ENCODE data around the gene CHMP5.

CHMP5 gene

GRCh38 chr9:33249983-33250382 lies 14.9 kb upstream of the CHMP5 start:
- Histone ChIP-seq H3K4ac (ENCODE audit: low read depth in 1 of 2, low read length in 2 of 2) (no peak overlapping the region), H4K91ac (ENCODE audit: low read length) (no peak overlapping the region), H3K18ac (ENCODE audit: low read depth in 1 of 2, low read length in 2 of 2) (no peak overlapping the region), H3K79me1 (replicated peaks; ENCODE audit: low read length, poor library complexity, severe bottlenecking) (peaks cover 3% of the 10 kb centered on the region), H3K4me2 (ENCODE audit: low read length, poor library complexity, severe bottlenecking) (no peak overlapping the region), H2AFZ (ENCODE audit: low read depth, low read length) (no peak overlapping the region), H3K23ac (ENCODE audit: low read length in 2 of 2) (no peak overlapping the region), H3K9me3 (ENCODE audit: control insufficient read depth, low read length) (no peaks in the 10 kb centered on the region), H4K8ac (ENCODE audit: low read length) (no peak overlapping the region), H3K36me3 (ENCODE audit: control insufficient read depth in 1 of 2, insufficient read depth in 2 of 2, low read depth in 1 of 2, low read length in 2 of 2) (peaks cover 23 to 37% of the 10 kb centered on the region in 2 experiments), H2BK120ac (ENCODE audit: low read depth, low read length) (no peak overlapping the region), H3K4me1 (ENCODE audit: control insufficient read depth, insufficient read depth, low read depth, low read length) (peaks cover 6% of the 10 kb centered on the region), H3K27ac (ENCODE audit: low read length, poor library complexity, severe bottlenecking) (no peak overlapping the region), H2AK5ac (ENCODE audit: low read length, severe bottlenecking) (no peak overlapping the region), H2BK15ac (ENCODE audit: low read depth, poor library complexity, severe bottlenecking) (no peak overlapping the region), H3K9ac (ENCODE audit: low read length) (peak overlapping the region; percentile 78), H2BK5ac (ENCODE audit: low read depth, low read length, poor library complexity, severe bottlenecking) (no peak overlapping the region), H3K14ac (ENCODE audit: low read length in 2 of 2) (no peak overlapping the region), H3K4me3 (ENCODE audit: insufficient read depth in 1 of 2, low read depth in 1 of 2, low read length in 2 of 2) (no peak overlapping the region), H3K27me3 (ENCODE audit: control insufficient read depth in 1 of 2, insufficient read depth in 1 of 2, low read length in 2 of 2) (no peaks in the 10 kb centered on the region), H2BK12ac (ENCODE audit: low read length in 2 of 2) (no peak overlapping the region)
- no peak for DNase-seq
- 94% methylated on average over 2 of the region's 2 CpGs for WGBS

- Histone ChIP-seq H3K9ac (ENCODE audit: low read length) (peak overlapping the region; percentile 78), H2BK12ac (ENCODE audit: low read length in 2 of 2) (peak overlapping the region in 1 of 2 experiments; percentile 39)
- WGBS, result no CpG with 5 or more reads among the region's 1 CpG
These were observed 14.3 kb upstream of the CHMP5 start for GRCh38 chr9:33250458-33250995.

DNA sequence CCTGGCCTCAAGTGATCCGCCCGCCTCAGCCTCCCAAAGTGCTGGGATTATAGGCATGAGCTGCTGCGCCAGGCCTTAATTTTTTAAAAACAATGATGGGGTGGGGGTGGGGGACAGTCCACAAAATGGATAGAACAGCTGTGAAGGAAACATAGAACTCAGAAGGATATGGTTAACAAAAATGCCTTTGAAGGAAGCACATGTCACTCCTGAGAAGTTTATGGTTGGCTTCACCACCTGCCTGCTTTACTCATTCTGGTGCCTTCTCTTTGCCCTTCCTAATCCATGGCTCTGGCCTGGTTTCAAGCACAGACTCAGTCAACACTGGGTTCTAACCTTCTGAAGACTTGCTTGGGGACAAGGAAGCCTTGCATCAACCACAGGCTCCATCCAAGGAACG lies 10.6 kb upstream of the CHMP5 start:
- Histone ChIP-seq H2AFZ (ENCODE audit: low read depth, low read length) (no peak overlapping the region), H2AK5ac (ENCODE audit: low read length, severe bottlenecking) (no peak overlapping the region), H3K27ac (ENCODE audit: low read length, poor library complexity, severe bottlenecking) (no peak overlapping the region), H3K4me2 (ENCODE audit: low read length, poor library complexity, severe bottlenecking) (no peak overlapping the region), H2BK120ac (ENCODE audit: low read depth, low read length) (no peak overlapping the region), H3K4me1 (ENCODE audit: control insufficient read depth, insufficient read depth, low read depth, low read length) (peaks cover 8% of the 10 kb centered on the region), H3K18ac (ENCODE audit: low read depth in 1 of 2, low read length in 2 of 2) (no peak overlapping the region), H4K91ac (ENCODE audit: low read length) (no peak overlapping the region), H3K27me3 (ENCODE audit: control insufficient read depth in 1 of 2, insufficient read depth in 1 of 2, low read length in 2 of 2) (no peaks in the 10 kb centered on the region), H3K79me1 (replicated peaks; ENCODE audit: low read length, poor library complexity, severe bottlenecking) (peaks cover 6% of the 10 kb centered on the region), H3K9ac (ENCODE audit: low read length) (no peak overlapping the region), H2BK5ac (ENCODE audit: low read depth, low read length, poor library complexity, severe bottlenecking) (no peak overlapping the region), H3K9me3 (ENCODE audit: control insufficient read depth, low read length) (no peaks in the 10 kb centered on the region), H3K14ac (ENCODE audit: low read length in 2 of 2) (no peak overlapping the region), H2BK15ac (ENCODE audit: low read depth, poor library complexity, severe bottlenecking) (no peak overlapping the region), H3K23ac (ENCODE audit: low read length in 2 of 2) (no peak overlapping the region), H3K4me3 (ENCODE audit: insufficient read depth in 1 of 2, low read depth in 1 of 2, low read length in 2 of 2) (no peak overlapping the region), H2BK12ac (ENCODE audit: low read length in 2 of 2) (no peak overlapping the region), H3K4ac (ENCODE audit: low read depth in 1 of 2, low read length in 2 of 2) (no peak overlapping the region), H3K36me3 (ENCODE audit: control insufficient read depth in 1 of 2, insufficient read depth in 2 of 2, low read depth in 1 of 2, low read length in 2 of 2) (peaks cover 25 to 70% of the 10 kb centered on the region in 2 experiments), H4K8ac (ENCODE audit: low read length) (no peak overlapping the region)
- WGBS, result over 99% methylated on average over 4 of the region's 4 CpGs
- DNase-seq, result no peak

More at GRCh38 chr9:33250458-33250995, 14.3 kb upstream of the CHMP5 start:
- Histone ChIP-seq H3K18ac (ENCODE audit: low read depth in 1 of 2, low read length in 2 of 2) (no peak overlapping the region), H3K4me2 (ENCODE audit: low read length, poor library complexity, severe bottlenecking) (no peak overlapping the region), H3K36me3 (ENCODE audit: control insufficient read depth in 1 of 2, insufficient read depth in 2 of 2, low read depth in 1 of 2, low read length in 2 of 2) (peaks cover 28 to 43% of the 10 kb centered on the region in 2 experiments), H3K27me3 (ENCODE audit: control insufficient read depth in 1 of 2, insufficient read depth in 1 of 2, low read length in 2 of 2) (no peaks in the 10 kb centered on the region), H2BK15ac (ENCODE audit: low read depth, poor library complexity, severe bottlenecking) (no peak overlapping the region), H3K4me3 (ENCODE audit: insufficient read depth in 1 of 2, low read depth in 1 of 2, low read length in 2 of 2) (no peak overlapping the region), H3K4ac (ENCODE audit: low read depth in 1 of 2, low read length in 2 of 2) (no peak overlapping the region), H2BK120ac (ENCODE audit: low read depth, low read length) (no peak overlapping the region), H3K79me1 (replicated peaks; ENCODE audit: low read length, poor library complexity, severe bottlenecking) (peaks cover 3% of the 10 kb centered on the region), H2AFZ (ENCODE audit: low read depth, low read length) (no peak overlapping the region), H4K8ac (ENCODE audit: low read length) (no peak overlapping the region), H2AK5ac (ENCODE audit: low read length, severe bottlenecking) (no peak overlapping the region), H3K27ac (ENCODE audit: low read length, poor library complexity, severe bottlenecking) (no peak overlapping the region), H2BK5ac (ENCODE audit: low read depth, low read length, poor library complexity, severe bottlenecking) (no peak overlapping the region), H4K91ac (ENCODE audit: low read length) (no peak overlapping the region), H3K9me3 (ENCODE audit: control insufficient read depth, low read length) (no peaks in the 10 kb centered on the region), H3K4me1 (ENCODE audit: control insufficient read depth, insufficient read depth, low read depth, low read length) (peaks cover 3% of the 10 kb centered on the region), H3K23ac (ENCODE audit: low read length in 2 of 2) (no peak overlapping the region), H3K14ac (ENCODE audit: low read length in 2 of 2) (no peak overlapping the region)
- peak; percentile 60 for DNase-seq

DNA sequence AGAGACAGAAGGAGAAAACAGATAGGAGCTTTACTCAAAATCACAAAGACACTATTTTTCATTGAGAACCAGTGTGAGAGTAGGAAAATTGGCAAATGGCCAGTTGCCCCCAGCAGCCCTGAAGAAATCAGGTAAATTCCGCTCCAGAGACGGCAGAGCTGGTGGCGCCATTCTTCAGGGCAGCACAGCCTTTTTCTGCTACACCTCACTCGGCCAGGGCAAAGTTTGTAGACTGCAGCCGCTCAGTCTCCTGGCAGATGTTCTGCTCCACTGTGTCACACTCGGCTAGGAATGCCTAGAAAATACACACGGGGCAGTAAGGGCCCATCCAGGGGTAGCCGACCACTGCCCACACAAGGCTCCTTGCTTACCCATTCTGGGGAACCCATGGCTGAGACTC lies 9.8 kb upstream of the CHMP5 start:
- no peak overlapping the region for H3K4me2 ChIP-seq (ENCODE audit: low read length, poor library complexity, severe bottlenecking)
- H3K18ac ChIP-seq (ENCODE audit: low read depth in 1 of 2, low read length in 2 of 2), result no peak overlapping the region
- no peak overlapping the region for H2BK12ac ChIP-seq (ENCODE audit: low read length in 2 of 2)
- no peak overlapping the region for H3K4ac ChIP-seq (ENCODE audit: low read depth in 1 of 2, low read length in 2 of 2)
- H3K4me3 ChIP-seq (ENCODE audit: insufficient read depth in 1 of 2, low read depth in 1 of 2, low read length in 2 of 2), result no peak overlapping the region
- no peak overlapping the region for H2AK5ac ChIP-seq (ENCODE audit: low read length, severe bottlenecking)
- no peak overlapping the region for H3K27ac ChIP-seq (ENCODE audit: low read length, poor library complexity, severe bottlenecking)
- H2AFZ ChIP-seq (ENCODE audit: low read depth, low read length), result no peak overlapping the region
- no peak for DNase-seq
- H3K9me3 ChIP-seq (ENCODE audit: control insufficient read depth, low read length), result no peaks in the 10 kb centered on the region
- no peak overlapping the region for H2BK120ac ChIP-seq (ENCODE audit: low read depth, low read length)
- H2BK15ac ChIP-seq (ENCODE audit: low read depth, poor library complexity, severe bottlenecking), result no peak overlapping the region
- no peak overlapping the region for H3K14ac ChIP-seq (ENCODE audit: low read length in 2 of 2)
- H3K9ac ChIP-seq (ENCODE audit: low read length), result no peak overlapping the region
- H3K79me1 ChIP-seq (replicated peaks; ENCODE audit: low read length, poor library complexity, severe bottlenecking), result peaks cover 13% of the 10 kb centered on the region
- no peak overlapping the region for H3K23ac ChIP-seq (ENCODE audit: low read length in 2 of 2)
- no peak overlapping the region for H4K91ac ChIP-seq (ENCODE audit: low read length)
- H3K4me1 ChIP-seq (ENCODE audit: control insufficient read depth, insufficient read depth, low read depth, low read length), result peaks cover 8% of the 10 kb centered on the region
- peak overlapping the region; percentile 12 for H4K8ac ChIP-seq (ENCODE audit: low read length)
- peaks cover 28 to 78% of the 10 kb centered on the region in 2 experiments for H3K36me3 ChIP-seq (ENCODE audit: control insufficient read depth in 1 of 2, insufficient read depth in 2 of 2, low read depth in 1 of 2, low read length in 2 of 2)
- 96% methylated on average over 8 of the region's 8 CpGs for WGBS
- H2BK5ac ChIP-seq (ENCODE audit: low read depth, low read length, poor library complexity, severe bottlenecking), result no peak overlapping the region
- H3K27me3 ChIP-seq (ENCODE audit: control insufficient read depth in 1 of 2, insufficient read depth in 1 of 2, low read length in 2 of 2), result no peaks in the 10 kb centered on the region

All from mesenchymal stem cell (in vitro differentiated cells and primary cell).